Measurements from ENCODE around the gene ZBED6. TPM values are rescaled to one million over a fixed set of nuclear protein-coding genes. Genes with fewer than 3 reads are reported as not detected.
A peak's percentile ranks its signal among the peaks of the same experiment; 100 is the strongest.

ZBED6 gene
- total and polyA plus RNA-seq, 9 of the 15 experiments (the other 6 are each of a cell fraction or from before 2014, with no cell fraction given), result 0.21 to 16.6 (median 5.0) TPM

DNA sequence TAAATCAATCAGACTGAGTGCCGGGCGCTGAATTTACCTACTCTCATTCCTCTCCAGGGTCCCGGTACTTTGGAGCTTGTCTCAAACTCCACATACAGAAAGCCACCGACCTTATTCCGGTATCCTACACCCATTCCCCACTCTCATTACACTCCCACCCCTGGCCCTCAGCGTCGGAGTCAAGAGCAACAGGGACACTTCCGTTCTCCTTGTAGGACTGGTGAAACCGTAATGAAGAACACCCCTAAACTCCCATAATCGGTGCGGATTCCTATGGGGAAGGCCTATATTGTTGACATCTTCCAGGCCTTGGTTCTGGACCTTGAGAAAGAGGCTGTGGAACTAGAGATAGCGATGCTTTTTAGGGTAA lies 798 bp downstream of the ZBED6 start:
- DNase-seq (ENCODE audit: extremely low read depth in 1 of 4, low spot score in 3 of 4), result peak in 2 of 4 experiments; percentile 34 to 71
- BruUV-seq (replicated peaks), result TSS peak; percentile 46
- Histone ChIP-seq H3K4me2 (ENCODE audit: insufficient read depth, low read length) (peak overlapping the region; percentile 96), H3K9me1 (ENCODE audit: control insufficient read depth, insufficient read depth, low read length) (peaks cover 7% of the 10 kb centered on the region), H3K36me3 (ENCODE audit: control insufficient read depth, insufficient read depth, low read length) (peaks cover 47% of the 10 kb centered on the region), H3K4me3 (peak overlapping the region; percentile 77), H4K20me1 (replicated peaks; ENCODE audit: control insufficient read depth, insufficient read depth, low read length) (peaks cover 23% of the 10 kb centered on the region), H3K9ac (ENCODE audit: insufficient read depth in 1 of 2, low read depth in 2 of 2, low read length in 2 of 2) (peak overlapping the region; percentile 94), H3K4me1 (replicated peaks in 1 of 2; ENCODE audit: control insufficient read depth in 2 of 2, insufficient read depth in 2 of 2, low read length in 2 of 2) (peaks cover 2 to 43% of the 10 kb centered on the region in 2 experiments), H2AFZ (ENCODE audit: low read depth, low read length) (peak overlapping the region; percentile 57), H3K79me2 (ENCODE audit: control insufficient read depth, insufficient read depth, low read length) (peaks cover 54% of the 10 kb centered on the region), H3K9me3 (replicated peaks; ENCODE audit: control insufficient read depth, insufficient read depth, low read depth, low read length) (0 out of 2 replicates have a peak, but pooled peaks cover 2% of the 10 kb centered on the region), H3K27ac (ENCODE audit: extremely low read depth, low read depth, low read length) (peak overlapping the region; percentile 99), H3K27me3 (ENCODE audit: control insufficient read depth in 2 of 2, insufficient read depth in 2 of 2, low read length in 2 of 2) (no peaks in the 10 kb centered on the region)
- peak; percentile 52 for ATAC-seq
- ChIA-PET CTCF (ENCODE audit: low intra/inter-chr PET ratio) (no interaction called here), POLR2A (interaction anchor here (0.6 to 2.8 kb wide), 5 partner anchors 11 to 294 kb away, joined by 3 to 17 read pairs (median 3); no protein-coding TSS in a partner anchor)
- WGBS (ENCODE audit: insufficient coverage, low coverage, missing lambda C conversion rate), result 2% methylated on average over 12 of the region's 12 CpGs
- intact Hi-C loops (cut with micrococcal nuclease) (no loop called here), in situ Hi-C loops (cut with MboI) (no loop called here)
- peak; percentile 29 for FAIRE-seq
- no peak for TF ChIP-seq PHF21A (IDR thresholded peaks at IDR 0.05; ENCODE audit: borderline replicate concordance, low read depth)
- TF ChIP-seq, protein P1, sequence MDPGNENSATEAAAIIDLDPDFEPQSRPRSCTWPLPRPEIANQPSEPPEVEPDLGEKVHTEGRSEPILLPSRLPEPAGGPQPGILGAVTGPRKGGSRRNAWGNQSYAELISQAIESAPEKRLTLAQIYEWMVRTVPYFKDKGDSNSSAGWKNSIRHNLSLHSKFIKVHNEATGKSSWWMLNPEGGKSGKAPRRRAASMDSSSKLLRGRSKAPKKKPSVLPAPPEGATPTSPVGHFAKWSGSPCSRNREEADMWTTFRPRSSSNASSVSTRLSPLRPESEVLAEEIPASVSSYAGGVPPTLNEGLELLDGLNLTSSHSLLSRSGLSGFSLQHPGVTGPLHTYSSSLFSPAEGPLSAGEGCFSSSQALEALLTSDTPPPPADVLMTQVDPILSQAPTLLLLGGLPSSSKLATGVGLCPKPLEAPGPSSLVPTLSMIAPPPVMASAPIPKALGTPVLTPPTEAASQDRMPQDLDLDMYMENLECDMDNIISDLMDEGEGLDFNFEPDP (CRISPR knock-in tag; IDR thresholded peaks at IDR 0.05), result no peak
- peak; percentile 69; the same call in 1 of the 2 replicates for TF ChIP-seq SPI1 (IDR thresholded peaks at IDR 0.05; ENCODE audit: borderline replicate concordance, low read depth, low read length)
- TF ChIP-seq, protein P2, sequence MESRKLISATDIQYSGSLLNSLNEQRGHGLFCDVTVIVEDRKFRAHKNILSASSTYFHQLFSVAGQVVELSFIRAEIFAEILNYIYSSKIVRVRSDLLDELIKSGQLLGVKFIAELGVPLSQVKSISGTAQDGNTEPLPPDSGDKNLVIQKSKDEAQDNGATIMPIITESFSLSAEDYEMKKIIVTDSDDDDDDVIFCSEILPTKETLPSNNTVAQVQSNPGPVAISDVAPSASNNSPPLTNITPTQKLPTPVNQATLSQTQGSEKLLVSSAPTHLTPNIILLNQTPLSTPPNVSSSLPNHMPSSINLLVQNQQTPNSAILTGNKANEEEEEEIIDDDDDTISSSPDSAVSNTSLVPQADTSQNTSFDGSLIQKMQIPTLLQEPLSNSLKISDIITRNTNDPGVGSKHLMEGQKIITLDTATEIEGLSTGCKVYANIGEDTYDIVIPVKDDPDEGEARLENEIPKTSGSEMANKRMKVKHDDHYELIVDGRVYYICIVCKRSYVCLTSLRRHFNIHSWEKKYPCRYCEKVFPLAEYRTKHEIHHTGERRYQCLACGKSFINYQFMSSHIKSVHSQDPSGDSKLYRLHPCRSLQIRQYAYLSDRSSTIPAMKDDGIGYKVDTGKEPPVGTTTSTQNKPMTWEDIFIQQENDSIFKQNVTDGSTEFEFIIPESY (CRISPR knock-in tag; IDR thresholded peaks at IDR 0.05), result no peak
- no peak for TF ChIP-seq HNRNPL (IDR thresholded peaks at IDR 0.05; ENCODE audit: low read depth, low read length)
- TF ChIP-seq, protein P3, sequence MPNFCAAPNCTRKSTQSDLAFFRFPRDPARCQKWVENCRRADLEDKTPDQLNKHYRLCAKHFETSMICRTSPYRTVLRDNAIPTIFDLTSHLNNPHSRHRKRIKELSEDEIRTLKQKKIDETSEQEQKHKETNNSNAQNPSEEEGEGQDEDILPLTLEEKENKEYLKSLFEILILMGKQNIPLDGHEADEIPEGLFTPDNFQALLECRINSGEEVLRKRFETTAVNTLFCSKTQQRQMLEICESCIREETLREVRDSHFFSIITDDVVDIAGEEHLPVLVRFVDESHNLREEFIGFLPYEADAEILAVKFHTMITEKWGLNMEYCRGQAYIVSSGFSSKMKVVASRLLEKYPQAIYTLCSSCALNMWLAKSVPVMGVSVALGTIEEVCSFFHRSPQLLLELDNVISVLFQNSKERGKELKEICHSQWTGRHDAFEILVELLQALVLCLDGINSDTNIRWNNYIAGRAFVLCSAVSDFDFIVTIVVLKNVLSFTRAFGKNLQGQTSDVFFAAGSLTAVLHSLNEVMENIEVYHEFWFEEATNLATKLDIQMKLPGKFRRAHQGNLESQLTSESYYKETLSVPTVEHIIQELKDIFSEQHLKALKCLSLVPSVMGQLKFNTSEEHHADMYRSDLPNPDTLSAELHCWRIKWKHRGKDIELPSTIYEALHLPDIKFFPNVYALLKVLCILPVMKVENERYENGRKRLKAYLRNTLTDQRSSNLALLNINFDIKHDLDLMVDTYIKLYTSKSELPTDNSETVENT (CRISPR knock-in tag; IDR thresholded peaks at IDR 0.05), result 0 out of 2 replicates have a peak, but pooled peaks have one; percentile 28
- TF ChIP-seq MCM2 (IDR thresholded peaks at IDR 0.05; ENCODE audit: low read depth), result no peak
- TF ChIP-seq BRD4 (IDR thresholded peaks at IDR 0.05), result 0 out of 2 replicates have a peak, but pooled peaks have one; percentile 34
- TF ChIP-seq TARDBP (IDR thresholded peaks at IDR 0.05), result peak; percentile 60; the same call in 1 of the 2 replicates
- TF ChIP-seq NUFIP1 (IDR thresholded peaks at IDR 0.05; ENCODE audit: partially characterized antibody), result no peak
- no peak for TF ChIP-seq HEY1 (CRISPR knock-in tag; IDR thresholded peaks at IDR 0.05; ENCODE audit: borderline replicate concordance)
- TF ChIP-seq, protein P4, sequence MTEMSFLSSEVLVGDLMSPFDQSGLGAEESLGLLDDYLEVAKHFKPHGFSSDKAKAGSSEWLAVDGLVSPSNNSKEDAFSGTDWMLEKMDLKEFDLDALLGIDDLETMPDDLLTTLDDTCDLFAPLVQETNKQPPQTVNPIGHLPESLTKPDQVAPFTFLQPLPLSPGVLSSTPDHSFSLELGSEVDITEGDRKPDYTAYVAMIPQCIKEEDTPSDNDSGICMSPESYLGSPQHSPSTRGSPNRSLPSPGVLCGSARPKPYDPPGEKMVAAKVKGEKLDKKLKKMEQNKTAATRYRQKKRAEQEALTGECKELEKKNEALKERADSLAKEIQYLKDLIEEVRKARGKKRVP (CRISPR knock-in tag; IDR thresholded peaks at IDR 0.05), result 0 out of 2 replicates have a peak, but pooled peaks have one; percentile 29
- TF ChIP-seq, protein P5, sequence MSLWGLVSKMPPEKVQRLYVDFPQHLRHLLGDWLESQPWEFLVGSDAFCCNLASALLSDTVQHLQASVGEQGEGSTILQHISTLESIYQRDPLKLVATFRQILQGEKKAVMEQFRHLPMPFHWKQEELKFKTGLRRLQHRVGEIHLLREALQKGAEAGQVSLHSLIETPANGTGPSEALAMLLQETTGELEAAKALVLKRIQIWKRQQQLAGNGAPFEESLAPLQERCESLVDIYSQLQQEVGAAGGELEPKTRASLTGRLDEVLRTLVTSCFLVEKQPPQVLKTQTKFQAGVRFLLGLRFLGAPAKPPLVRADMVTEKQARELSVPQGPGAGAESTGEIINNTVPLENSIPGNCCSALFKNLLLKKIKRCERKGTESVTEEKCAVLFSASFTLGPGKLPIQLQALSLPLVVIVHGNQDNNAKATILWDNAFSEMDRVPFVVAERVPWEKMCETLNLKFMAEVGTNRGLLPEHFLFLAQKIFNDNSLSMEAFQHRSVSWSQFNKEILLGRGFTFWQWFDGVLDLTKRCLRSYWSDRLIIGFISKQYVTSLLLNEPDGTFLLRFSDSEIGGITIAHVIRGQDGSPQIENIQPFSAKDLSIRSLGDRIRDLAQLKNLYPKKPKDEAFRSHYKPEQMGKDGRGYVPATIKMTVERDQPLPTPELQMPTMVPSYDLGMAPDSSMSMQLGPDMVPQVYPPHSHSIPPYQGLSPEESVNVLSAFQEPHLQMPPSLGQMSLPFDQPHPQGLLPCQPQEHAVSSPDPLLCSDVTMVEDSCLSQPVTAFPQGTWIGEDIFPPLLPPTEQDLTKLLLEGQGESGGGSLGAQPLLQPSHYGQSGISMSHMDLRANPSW (CRISPR knock-in tag; IDR thresholded peaks at IDR 0.05), result 0 out of 2 replicates have a peak, but pooled peaks have one; percentile 77

Measured in K562 (cell line).